Measurements from ENCODE around the gene CENPO.

CENPO gene

DNA sequence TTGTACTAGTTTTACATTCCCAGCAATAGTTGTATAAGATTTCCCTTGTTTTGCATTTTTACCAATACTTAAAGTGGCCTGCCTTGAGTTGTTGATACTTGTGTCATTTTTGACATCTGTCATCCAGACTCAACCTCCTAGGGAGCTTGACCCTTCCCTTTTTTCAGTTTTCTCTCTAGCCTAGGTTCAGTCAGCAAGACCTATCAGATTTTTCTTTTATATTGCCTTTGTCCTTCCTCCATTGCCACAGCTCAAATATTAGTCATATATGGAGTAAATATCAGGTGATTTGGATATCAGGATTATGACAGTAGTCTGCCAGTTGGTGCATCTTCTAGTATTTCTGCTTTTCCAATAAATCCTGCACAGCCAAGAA is 13.4 kb downstream of the CENPO start:
- CTCF ChIA-PET: interaction anchor here (0.6 kb wide), 2 partner anchors 177 to 404 kb away, joined by 3 read pairs; no protein-coding TSS in a partner anchor
- Mint-ChIP-seq H3K27ac (no peak overlapping the region), H3K36me3 (peaks cover 52% of the 10 kb centered on the region)

DNA sequence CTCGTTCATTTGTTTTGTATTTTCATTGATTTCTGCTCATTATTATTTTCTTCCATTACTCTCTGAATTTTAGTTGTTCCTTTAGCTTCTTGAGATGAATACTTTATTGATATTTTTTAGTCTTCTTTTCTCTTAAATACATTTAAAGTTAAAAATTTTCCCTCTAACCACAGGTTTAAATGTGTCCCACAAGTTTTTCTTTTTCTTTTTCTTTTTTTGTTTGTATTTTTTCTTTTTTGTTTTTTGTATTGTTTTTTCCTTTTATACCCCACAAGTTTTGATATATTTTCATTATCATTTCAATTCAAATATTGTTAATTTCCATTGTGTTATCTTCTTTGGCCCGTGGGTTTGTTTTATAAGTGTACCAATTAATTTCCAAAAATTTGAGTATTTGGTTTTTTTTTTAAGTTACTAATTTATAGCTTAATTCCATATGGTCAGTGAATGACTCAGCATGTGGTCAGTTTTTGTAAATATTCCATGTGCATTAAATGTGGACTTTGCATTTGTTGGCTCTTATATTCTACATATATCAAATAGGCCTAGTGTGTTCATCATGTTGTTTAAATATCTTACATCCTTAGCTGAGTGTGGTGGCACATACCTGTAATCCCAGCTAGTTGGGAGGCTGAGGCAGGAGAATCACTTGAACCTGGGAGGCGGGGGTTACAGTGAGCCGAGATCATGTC is 16.2 kb downstream of the CENPO start:
- no peak overlapping the region for H3K4me3 Mint-ChIP-seq
- H3K9me3 Mint-ChIP-seq: no peaks in the 10 kb centered on the region
- peaks cover 52% of the 10 kb centered on the region for H3K36me3 Mint-ChIP-seq
- no peak overlapping the region for H3K27ac Mint-ChIP-seq
- no peak for DNase-seq
- CTCF ChIA-PET: interaction anchor here (0.9 kb wide), 1 partner anchor 399 kb away, joined by 3 read pairs; no protein-coding TSS in a partner anchor
- peaks cover 22% of the 10 kb centered on the region for H3K4me1 Mint-ChIP-seq
- no peaks in the 10 kb centered on the region for H3K27me3 Mint-ChIP-seq

More for the DNA sequence above, 13.4 kb downstream of the CENPO start:
- Mint-ChIP-seq H3K4me1 (peaks cover 25% of the 10 kb centered on the region), H3K27me3 (no peaks in the 10 kb centered on the region), H3K9me3 (no peaks in the 10 kb centered on the region), H3K4me3 (no peak overlapping the region)
- no peak for DNase-seq

DNA sequence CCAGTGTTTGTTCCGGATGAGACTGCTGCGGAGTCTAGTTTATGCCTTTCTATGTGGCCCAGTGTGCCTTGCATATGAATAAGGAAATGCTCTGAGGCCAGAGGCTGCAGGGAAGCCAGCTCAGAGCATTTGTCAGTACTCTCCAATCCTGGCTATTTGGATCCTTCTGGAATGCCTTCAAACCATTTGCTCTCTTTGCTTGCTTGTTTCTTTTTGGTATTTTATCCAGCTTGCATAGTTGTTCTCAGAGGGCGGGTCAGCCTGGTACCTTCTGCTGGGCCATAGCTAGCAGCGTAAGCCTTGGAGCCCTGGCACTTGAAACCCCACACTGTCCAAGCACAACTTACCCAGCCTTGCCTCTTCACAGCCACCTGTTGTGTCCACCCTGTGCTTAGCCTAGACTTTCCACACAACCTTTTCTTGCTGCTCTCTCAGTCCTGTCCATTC is 20.5 kb downstream of the CENPO start:
- peaks cover 6% of the 10 kb centered on the region for H3K4me1 Mint-ChIP-seq
- no peak for DNase-seq
- CTCF ChIA-PET: no interaction called here
- H3K36me3 Mint-ChIP-seq: peaks cover 54% of the 10 kb centered on the region
- no peaks in the 10 kb centered on the region for H3K9me3 Mint-ChIP-seq
- no peaks in the 10 kb centered on the region for H3K27me3 Mint-ChIP-seq
- H3K4me3 Mint-ChIP-seq: no peak overlapping the region
- no peak overlapping the region for H3K27ac Mint-ChIP-seq

DNA sequence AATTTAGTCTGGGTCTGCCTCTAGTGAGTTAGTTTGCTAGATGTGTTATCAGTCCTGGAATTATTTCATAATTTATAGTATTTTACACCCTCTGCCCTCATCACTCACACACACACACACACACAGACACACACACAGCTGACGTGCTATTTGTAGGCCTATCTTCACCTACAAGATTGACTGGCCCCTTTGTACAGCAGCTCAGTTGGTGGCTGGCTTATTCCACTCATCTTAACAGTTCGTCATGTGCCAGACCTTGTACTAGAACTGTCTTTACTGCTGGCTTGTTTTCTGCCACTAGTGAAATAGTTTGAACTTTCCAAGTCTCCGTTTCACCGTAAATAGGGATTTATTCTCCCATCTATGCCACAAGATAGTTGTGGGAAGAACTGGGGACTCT is 21.3 kb downstream of the CENPO start:
- peaks cover 53% of the 10 kb centered on the region for H3K36me3 Mint-ChIP-seq
- no peak overlapping the region for H3K4me3 Mint-ChIP-seq
- H3K27me3 Mint-ChIP-seq: no peaks in the 10 kb centered on the region
- CTCF ChIA-PET: interaction anchor here (0.8 to 1.5 kb wide), 3 partner anchors 11 to 392 kb away, joined by 3 to 6 read pairs (median 4); no protein-coding TSS in a partner anchor
- no peak overlapping the region for H3K27ac Mint-ChIP-seq
- DNase-seq: no peak
- no peaks in the 10 kb centered on the region for H3K4me1 Mint-ChIP-seq
- no peaks in the 10 kb centered on the region for H3K9me3 Mint-ChIP-seq

DNA sequence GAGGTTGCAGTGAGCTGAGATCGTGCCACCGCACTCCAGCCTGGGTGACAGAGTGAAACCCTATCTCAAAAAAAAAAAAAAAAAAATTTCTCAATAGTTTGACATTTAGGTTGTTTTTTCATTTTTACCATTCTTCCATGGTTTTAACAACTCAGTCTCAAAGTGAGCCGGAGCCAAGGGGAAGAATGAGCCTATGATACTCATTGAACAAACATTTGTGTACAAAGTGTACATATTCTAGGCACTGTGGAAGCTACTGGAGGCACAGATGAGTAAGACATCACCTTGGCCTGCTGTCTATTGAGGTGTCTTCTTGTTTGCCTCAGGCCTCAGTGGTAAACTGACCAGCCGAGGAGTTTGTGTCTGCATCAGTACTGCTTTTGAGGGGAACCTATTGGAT is 21.9 kb downstream of the CENPO start:
- H3K4me1 Mint-ChIP-seq: no peaks in the 10 kb centered on the region
- H3K36me3 Mint-ChIP-seq: peaks cover 56% of the 10 kb centered on the region
- no peak overlapping the region for H3K27ac Mint-ChIP-seq
- H3K27me3 Mint-ChIP-seq: no peaks in the 10 kb centered on the region
- H3K9me3 Mint-ChIP-seq: no peaks in the 10 kb centered on the region
- no peak for DNase-seq
- no peak overlapping the region for H3K4me3 Mint-ChIP-seq
- CTCF ChIA-PET: interaction anchor here (1.3 to 1.5 kb wide), 2 partner anchors 12 to 392 kb away, joined by 4 to 6 read pairs; no protein-coding TSS in a partner anchor

DNA sequence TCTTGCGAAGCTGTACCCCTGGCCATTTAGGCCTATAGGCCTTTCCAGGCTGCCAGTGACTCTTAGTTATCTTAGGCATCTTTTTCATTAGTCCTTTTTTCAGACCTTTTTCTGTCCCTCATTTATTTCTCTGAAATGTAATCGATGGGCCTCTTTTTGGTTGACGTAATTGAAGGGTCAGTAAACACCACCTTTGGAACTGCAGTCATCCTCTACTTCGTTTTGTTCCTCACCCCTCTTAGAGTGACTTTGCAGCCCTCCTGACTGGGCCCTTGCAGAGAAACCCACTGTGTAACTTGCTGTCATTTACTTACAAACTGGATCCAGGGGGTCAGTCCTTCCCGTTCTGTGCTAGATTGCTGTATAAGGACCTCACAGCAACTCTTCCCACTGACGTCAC is 23.2 kb downstream of the CENPO start:
- peaks cover 63% of the 10 kb centered on the region for H3K36me3 Mint-ChIP-seq
- H3K27me3 Mint-ChIP-seq: no peaks in the 10 kb centered on the region
- no peaks in the 10 kb centered on the region for H3K9me3 Mint-ChIP-seq
- CTCF ChIA-PET: interaction anchor here (0.8 kb wide), 1 partner anchor 11 kb away, joined by 4 read pairs; no protein-coding TSS in a partner anchor
- H3K27ac Mint-ChIP-seq: no peak overlapping the region
- no peak for DNase-seq
- no peaks in the 10 kb centered on the region for H3K4me1 Mint-ChIP-seq
- no peak overlapping the region for H3K4me3 Mint-ChIP-seq

DNA sequence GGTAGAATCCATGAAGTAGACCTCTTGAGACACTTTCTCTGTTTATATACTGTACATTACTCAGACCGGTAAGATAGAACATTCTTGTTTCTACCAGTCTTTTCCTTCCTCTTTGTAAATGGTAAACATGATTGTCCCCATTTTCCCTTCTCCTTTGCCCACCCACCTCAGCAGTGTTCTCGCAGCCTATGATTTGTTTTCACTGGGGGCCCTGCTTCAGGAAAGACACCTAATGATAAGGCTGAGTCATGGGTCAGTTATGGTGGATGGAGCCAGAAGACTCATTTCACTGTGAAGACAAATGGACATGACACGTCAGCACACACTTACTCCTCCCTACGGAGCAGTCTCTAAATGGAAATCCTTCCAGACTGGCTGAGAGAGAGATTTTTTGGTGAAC is 23.7 kb downstream of the CENPO start:
- H3K27me3 Mint-ChIP-seq: no peaks in the 10 kb centered on the region
- no peaks in the 10 kb centered on the region for H3K4me1 Mint-ChIP-seq
- peaks cover 61% of the 10 kb centered on the region for H3K36me3 Mint-ChIP-seq
- no peak overlapping the region for H3K27ac Mint-ChIP-seq
- CTCF ChIA-PET: no interaction called here
- DNase-seq: no peak
- no peak overlapping the region for H3K4me3 Mint-ChIP-seq
- H3K9me3 Mint-ChIP-seq: no peaks in the 10 kb centered on the region

DNA sequence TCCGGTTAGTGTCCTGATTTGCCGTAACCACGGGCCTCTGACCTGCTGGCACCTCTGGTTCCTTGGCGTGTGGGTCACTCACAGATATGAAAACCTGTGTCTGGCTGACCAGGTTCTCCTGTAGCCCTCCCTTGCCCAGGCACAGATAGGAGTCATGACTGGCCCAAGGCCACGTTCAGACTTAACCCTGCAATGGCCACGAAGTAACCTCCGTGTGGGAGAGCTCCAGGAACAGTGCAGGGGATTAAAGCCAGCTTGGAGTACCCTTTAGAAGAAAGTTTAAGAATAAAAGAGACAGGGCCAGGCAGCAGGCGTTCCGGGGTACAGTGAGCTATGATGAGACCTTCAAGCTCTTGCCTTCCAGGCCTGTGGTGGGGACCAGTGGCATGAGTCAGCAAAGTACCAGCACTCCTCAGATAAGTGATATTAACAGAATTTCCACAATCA is 25.5 kb downstream of the CENPO start:
- DNase-seq: no peak
- H3K27ac Mint-ChIP-seq: no peak overlapping the region
- peaks cover 58% of the 10 kb centered on the region for H3K36me3 Mint-ChIP-seq
- no peak overlapping the region for H3K4me3 Mint-ChIP-seq
- no peaks in the 10 kb centered on the region for H3K9me3 Mint-ChIP-seq
- no peaks in the 10 kb centered on the region for H3K4me1 Mint-ChIP-seq
- H3K27me3 Mint-ChIP-seq: no peaks in the 10 kb centered on the region
- CTCF ChIA-PET: interaction anchor here (0.6 to 1.9 kb wide), 3 partner anchors 9 to 409 kb away, joined by 4 to 8 read pairs (median 4); no protein-coding TSS in a partner anchor

DNA sequence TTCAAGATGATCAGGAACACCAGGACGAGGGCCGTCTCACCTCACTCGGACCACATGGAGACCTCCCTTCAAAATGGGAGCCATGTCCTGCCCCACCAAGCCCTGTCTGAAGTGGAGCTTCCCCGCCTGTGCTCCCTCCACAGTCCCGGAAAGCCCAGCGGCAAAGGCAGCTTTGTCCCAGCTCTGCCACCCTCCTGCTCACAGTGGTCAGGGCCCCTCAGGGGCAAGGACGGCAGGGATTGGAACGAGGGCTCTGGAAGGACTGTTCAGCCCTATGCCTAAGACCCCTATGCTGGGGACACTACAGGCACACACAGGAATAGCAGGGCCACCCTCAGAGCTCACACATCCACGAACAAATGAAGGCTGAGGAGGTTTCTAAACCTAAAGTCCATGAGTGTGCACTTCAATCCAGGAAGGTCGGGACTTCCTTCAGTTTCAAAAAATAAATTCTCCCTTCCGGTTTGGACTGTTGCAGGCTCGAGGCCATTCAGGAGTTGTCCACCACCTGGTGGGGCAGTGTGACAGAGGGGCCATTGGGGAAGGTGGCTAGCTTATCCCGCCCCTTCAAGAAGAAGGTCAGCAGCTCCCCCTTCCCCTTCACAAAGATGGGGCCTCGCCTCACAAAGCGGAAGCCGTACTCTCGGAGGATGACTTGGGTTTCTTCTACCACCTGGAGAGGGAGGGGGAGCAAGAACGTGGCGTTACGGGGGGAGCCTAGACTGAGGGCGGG is 26.4 kb downstream of the CENPO start:
- CTCF ChIA-PET: interaction anchor here (1.3 to 1.9 kb wide), 2 partner anchors 8 to 410 kb away, joined by 4 to 8 read pairs; no protein-coding TSS in a partner anchor
- Mint-ChIP-seq H3K4me1 (no peaks in the 10 kb centered on the region), H3K36me3 (peaks cover 60% of the 10 kb centered on the region), H3K27ac (no peak overlapping the region), H3K27me3 (no peaks in the 10 kb centered on the region), H3K4me3 (no peak overlapping the region), H3K9me3 (no peaks in the 10 kb centered on the region)
- DNase-seq: no peak

DNA sequence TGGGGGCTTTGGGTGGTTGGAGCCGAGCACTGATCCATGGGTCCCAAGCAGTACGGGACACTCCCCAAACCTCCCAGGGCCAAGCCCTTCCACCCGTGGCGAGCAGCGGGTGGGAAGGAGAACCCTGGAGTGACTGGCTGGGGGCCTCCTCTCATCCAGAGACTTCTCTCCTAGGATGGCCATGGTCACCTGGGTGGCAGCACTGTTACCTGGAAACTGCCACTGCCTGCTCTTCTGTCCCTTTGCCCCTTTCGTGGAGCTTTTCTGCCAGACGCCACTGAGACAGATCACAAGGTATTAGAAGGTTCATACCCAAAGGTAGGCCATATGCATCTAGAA is 26.9 kb downstream of the CENPO start:
- H3K9me3 Mint-ChIP-seq: no peaks in the 10 kb centered on the region
- H3K27ac Mint-ChIP-seq: no peak overlapping the region

DNA sequence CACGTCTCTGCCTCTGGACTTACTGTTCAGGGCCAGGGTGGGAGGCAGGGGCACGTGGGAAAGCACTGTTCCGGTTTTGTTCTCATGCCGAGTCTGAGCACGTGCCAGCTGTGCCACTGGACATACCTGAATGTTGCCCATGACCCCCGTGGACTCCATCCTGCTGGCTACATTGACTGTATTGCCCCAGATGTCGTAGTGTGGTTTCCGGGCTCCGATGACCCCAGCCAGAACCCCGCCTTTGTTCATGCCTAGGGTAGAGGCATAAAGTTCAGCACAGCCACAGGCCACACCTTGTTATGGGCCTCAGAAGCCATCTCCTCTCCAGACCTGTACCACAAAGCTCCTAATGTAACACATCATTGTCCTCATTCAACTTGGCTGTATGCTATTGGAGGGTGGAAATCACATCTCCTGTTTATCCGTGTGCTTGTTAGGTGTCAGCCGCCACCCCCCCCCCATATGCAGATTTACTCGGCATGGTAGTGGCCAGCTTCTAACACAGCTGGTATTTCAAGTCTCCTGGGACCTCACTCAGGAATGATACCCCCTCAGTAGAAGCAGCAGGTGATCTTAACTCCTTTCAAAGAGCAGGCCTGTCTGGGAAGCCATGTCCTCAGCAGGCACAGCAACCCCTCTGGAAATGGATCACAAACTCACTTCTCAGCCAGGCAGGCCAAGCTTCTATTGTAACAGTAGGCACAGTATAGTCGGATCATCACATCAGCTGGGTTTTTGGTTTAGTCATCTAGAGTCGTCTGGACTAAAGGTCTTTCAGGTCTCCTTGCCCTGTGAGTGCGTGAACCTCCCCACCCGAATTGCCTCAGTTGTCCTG is 27.6 kb downstream of the CENPO start:
- no peak overlapping the region for H3K27ac Mint-ChIP-seq
- no peaks in the 10 kb centered on the region for H3K9me3 Mint-ChIP-seq
- DNase-seq: no peak
- CTCF ChIA-PET: interaction anchor here (0.8 kb wide), 1 partner anchor 398 kb away, joined by 3 read pairs; no protein-coding TSS in a partner anchor
- peaks cover 57% of the 10 kb centered on the region for H3K36me3 Mint-ChIP-seq
- peaks cover 3% of the 10 kb centered on the region for H3K4me1 Mint-ChIP-seq
- no peaks in the 10 kb centered on the region for H3K27me3 Mint-ChIP-seq
- no peak overlapping the region for H3K4me3 Mint-ChIP-seq

More for the DNA sequence above, 26.9 kb downstream of the CENPO start:
- Mint-ChIP-seq H3K36me3 (peaks cover 59% of the 10 kb centered on the region), H3K4me3 (no peak overlapping the region), H3K4me1 (no peaks in the 10 kb centered on the region), H3K27me3 (no peaks in the 10 kb centered on the region)
- CTCF ChIA-PET: interaction anchor here (0.8 kb wide), 1 partner anchor 398 kb away, joined by 3 read pairs; no protein-coding TSS in a partner anchor
- DNase-seq: no peak

DNA sequence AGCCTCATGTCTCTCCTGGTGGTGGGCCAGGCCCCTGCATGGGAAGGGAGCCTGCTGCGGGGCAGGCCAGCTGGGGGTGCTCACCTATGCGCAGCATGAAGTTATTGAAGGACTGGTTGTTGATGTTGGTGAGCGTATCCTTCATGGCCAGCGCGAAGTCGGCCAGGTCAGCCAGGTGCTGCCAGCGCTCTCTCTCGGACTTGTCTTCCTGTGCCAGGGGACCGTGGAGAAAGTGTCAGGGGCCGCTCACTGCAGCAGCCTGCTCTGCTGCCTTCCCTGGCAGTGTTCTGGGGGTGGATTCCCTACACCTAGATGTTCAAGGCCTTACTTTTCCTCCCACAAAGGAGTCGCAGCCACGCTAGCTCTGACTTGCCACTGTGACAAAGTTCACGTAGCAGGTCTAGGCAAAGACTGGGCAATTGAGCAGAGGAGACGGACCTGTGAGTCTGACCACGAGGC is 28.2 kb downstream of the CENPO start:
- H3K9me3 Mint-ChIP-seq: no peaks in the 10 kb centered on the region
- H3K4me3 Mint-ChIP-seq: no peak overlapping the region
- H3K27ac Mint-ChIP-seq: no peak overlapping the region
- CTCF ChIA-PET: interaction anchor here (0.6 kb wide), 1 partner anchor 9 kb away, joined by 3 read pairs; no protein-coding TSS in a partner anchor
- H3K36me3 Mint-ChIP-seq: peaks cover 52% of the 10 kb centered on the region
- peaks cover 10% of the 10 kb centered on the region for H3K4me1 Mint-ChIP-seq
- no peaks in the 10 kb centered on the region for H3K27me3 Mint-ChIP-seq
- no peak for DNase-seq

DNA sequence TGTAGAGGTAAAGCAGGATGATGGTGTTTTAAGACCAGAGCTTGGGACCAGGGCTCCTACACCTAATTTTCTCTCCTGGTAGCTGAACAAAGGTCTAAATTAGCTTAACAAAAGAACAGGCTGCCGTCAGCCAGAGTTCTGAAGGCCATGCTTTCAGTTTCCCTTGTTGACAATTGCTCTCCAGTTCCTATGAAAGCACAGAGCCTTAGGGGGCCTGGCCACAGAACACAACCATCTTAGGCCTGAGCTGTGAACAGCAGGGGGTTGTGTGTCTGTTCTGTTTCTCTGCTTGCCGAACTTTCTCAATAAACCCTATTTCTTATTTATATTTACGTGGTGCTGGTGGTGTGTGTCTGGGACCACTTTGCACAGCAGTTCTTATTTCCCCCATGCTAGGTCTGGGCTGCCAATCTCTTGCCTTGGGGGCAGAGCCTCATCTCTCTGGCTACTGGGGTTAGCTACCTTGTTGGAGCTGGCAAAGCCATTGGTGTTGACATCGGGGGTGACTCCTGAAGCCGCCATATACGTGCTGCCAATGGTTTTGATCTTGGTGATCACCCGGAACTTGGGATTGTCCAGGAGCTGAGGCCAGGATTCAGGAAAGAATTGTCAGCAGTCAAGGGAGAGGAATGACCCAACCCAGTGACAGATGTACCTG is 29.0 kb downstream of the CENPO start:
- H3K27me3 Mint-ChIP-seq: no peaks in the 10 kb centered on the region
- H3K27ac Mint-ChIP-seq: no peak overlapping the region
- peaks cover 14% of the 10 kb centered on the region for H3K4me1 Mint-ChIP-seq
- no peak for DNase-seq
- no peaks in the 10 kb centered on the region for H3K9me3 Mint-ChIP-seq
- peaks cover 46% of the 10 kb centered on the region for H3K36me3 Mint-ChIP-seq
- no peak overlapping the region for H3K4me3 Mint-ChIP-seq
- CTCF ChIA-PET: interaction anchor here (0.6 kb wide), 1 partner anchor 8 kb away, joined by 3 read pairs; no protein-coding TSS in a partner anchor

All from activated naive CD4-positive, alpha-beta T cell treated with anti-CD3 and anti-CD28 coated beads, Interleukin-2, amount 10 ng/mL, durations not matched to agents 7 days and 5 days (primary cell).